Measurements from ENCODE around the gene SMYD3. TPM values are rescaled to one million over a fixed set of nuclear protein-coding genes. Genes with fewer than 3 reads are reported as not detected.

SMYD3 gene
- total RNA-seq, 4 donors from 2014 or later: 12.0 to 15.0 (median 13.2) TPM

DNA sequence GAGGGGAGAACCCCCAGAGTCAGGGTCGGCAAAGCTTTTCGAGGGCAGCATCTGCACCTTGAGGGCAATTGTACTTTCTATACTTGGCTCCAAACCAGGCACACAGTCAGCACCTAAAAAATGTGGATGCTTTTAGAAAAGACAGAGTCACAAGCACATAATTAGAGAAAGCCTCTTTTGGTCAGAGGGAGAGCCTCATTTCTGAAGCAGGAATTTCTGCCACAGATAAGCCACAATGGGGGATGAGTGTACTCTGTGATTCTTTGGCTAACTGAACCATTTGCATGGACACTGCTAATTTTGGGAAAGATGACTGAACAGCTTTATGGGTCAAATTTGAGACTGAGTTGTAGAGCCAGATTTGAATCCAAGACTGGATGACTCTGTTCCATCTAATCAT, 716.6 kb downstream of the SMYD3 start:
- H3K27ac ChIP-seq (replicated peaks in 1 of 4): no peak overlapping the region
- H3K36me3 ChIP-seq: no peaks in the 10 kb centered on the region
- 100% methylated on average over 2 of the region's 2 CpGs for WGBS
- TF ChIP-seq POLR2A (IDR thresholded peaks at IDR 0.05; ENCODE audit: low read depth) (no peak), EP300 (IDR thresholded peaks at IDR 0.05) (no peak), POLR2AphosphoS5 (IDR thresholded peaks at IDR 0.05) (no peak)
- TF ChIP-seq, protein P1, sequence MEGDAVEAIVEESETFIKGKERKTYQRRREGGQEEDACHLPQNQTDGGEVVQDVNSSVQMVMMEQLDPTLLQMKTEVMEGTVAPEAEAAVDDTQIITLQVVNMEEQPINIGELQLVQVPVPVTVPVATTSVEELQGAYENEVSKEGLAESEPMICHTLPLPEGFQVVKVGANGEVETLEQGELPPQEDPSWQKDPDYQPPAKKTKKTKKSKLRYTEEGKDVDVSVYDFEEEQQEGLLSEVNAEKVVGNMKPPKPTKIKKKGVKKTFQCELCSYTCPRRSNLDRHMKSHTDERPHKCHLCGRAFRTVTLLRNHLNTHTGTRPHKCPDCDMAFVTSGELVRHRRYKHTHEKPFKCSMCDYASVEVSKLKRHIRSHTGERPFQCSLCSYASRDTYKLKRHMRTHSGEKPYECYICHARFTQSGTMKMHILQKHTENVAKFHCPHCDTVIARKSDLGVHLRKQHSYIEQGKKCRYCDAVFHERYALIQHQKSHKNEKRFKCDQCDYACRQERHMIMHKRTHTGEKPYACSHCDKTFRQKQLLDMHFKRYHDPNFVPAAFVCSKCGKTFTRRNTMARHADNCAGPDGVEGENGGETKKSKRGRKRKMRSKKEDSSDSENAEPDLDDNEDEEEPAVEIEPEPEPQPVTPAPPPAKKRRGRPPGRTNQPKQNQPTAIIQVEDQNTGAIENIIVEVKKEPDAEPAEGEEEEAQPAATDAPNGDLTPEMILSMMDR (IDR thresholded peaks at IDR 0.05): no peak
- intact Hi-C loops (cut with DNase I): no loop called here
- DNase-seq (ENCODE audit: extremely low spot score): no peak
- no peaks in the 10 kb centered on the region for H3K4me1 ChIP-seq
- H3K9me3 ChIP-seq: no peaks in the 10 kb centered on the region
- no peaks in the 10 kb centered on the region for H3K27me3 ChIP-seq
- H3K4me3 ChIP-seq: no peak overlapping the region

DNA sequence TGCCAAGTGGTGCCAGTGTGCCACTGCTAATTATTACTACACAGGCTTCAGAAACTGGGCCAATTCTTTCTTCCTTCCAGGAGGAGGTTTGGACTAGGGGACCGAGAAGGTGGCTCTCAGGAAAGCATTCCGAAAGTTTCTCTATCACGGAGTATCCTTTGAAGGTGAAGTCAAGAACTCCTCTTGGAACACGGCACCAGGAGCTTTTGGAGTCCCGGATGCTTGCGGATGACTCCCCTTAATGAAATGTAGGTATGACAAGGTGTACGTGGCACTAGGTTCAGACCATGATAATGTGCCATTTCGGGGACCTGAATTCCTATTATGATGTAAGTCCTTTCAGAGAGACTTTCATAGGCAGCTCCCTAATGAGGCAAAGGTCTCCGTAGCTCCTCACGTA, 718.2 kb downstream of the SMYD3 start:
- TF ChIP-seq POLR2AphosphoS5 (IDR thresholded peaks at IDR 0.05): no peak
- TF ChIP-seq, protein P1 (IDR thresholded peaks at IDR 0.05): no peak
- no peak for TF ChIP-seq POLR2A (IDR thresholded peaks at IDR 0.05; ENCODE audit: low read depth)
- TF ChIP-seq EP300 (IDR thresholded peaks at IDR 0.05): no peak
- no peak for DNase-seq (ENCODE audit: extremely low spot score)
- WGBS: 99% methylated on average over 10 of the region's 10 CpGs
- H3K27ac ChIP-seq (replicated peaks in 1 of 4): no peak overlapping the region
- H3K9me3 ChIP-seq: no peaks in the 10 kb centered on the region
- H3K4me3 ChIP-seq: no peak overlapping the region
- no peaks in the 10 kb centered on the region for H3K27me3 ChIP-seq
- H3K36me3 ChIP-seq: no peaks in the 10 kb centered on the region
- H3K4me1 ChIP-seq: no peaks in the 10 kb centered on the region
- intact Hi-C loops (cut with DNase I): no loop called here

DNA sequence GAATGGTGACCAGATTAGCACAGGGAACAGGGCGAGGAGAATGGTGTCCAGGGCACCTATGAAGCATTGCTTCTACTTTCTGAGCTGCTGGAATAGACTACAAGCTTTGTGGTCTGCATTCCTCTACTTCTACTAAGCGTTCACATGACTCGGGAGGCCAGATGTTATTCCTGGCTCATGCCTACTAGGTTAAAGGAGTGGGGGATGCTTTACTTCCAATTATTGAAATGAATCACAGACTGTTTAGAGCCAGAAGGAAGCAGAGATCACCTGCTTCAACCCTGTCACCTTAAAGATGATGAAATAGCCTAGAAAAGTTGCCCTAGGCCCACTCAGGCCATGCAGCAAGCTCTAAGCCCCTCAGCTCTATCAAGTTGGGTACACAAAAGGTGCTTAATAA, 718.8 kb downstream of the SMYD3 start:
- TF ChIP-seq EP300 (IDR thresholded peaks at IDR 0.05) (no peak), POLR2A (IDR thresholded peaks at IDR 0.05; ENCODE audit: low read depth) (no peak), POLR2AphosphoS5 (IDR thresholded peaks at IDR 0.05) (no peak)
- TF ChIP-seq, protein P1 (IDR thresholded peaks at IDR 0.05): no peak
- H3K36me3 ChIP-seq: no peaks in the 10 kb centered on the region
- H3K27ac ChIP-seq (replicated peaks in 1 of 4): no peak overlapping the region
- intact Hi-C loops (cut with DNase I): no loop called here
- no peaks in the 10 kb centered on the region for H3K9me3 ChIP-seq
- H3K4me1 ChIP-seq: no peaks in the 10 kb centered on the region
- no peak overlapping the region for H3K4me3 ChIP-seq
- DNase-seq (ENCODE audit: extremely low spot score): no peak
- 62% methylated on average over 3 of the region's 3 CpGs for WGBS
- no peaks in the 10 kb centered on the region for H3K27me3 ChIP-seq

DNA sequence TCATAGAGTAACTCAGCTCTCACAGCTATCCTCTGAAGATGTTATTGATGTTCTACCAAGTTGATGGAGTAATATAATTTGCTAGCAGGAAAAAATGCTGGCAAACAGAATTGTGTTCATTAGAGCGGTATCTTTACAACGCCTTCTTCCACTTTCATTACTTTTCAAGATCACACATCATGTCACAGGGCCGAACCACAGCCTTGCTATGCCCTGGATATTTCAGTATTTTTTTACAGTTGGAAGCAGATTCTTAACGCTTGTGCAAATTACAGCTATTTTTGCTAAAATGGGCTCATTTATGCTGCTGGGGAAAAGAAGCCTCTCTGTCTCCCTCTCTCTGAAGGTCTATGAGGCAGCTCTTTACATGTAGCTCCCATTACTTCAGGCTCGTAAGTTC, 720.1 kb downstream of the SMYD3 start:
- DNase-seq (ENCODE audit: extremely low spot score): no peak

More for the DNA sequence above, 720.1 kb downstream of the SMYD3 start:
- Histone ChIP-seq H3K27ac (replicated peaks in 1 of 4) (no peak overlapping the region), H3K36me3 (no peaks in the 10 kb centered on the region), H3K4me3 (no peak overlapping the region), H3K4me1 (no peaks in the 10 kb centered on the region), H3K27me3 (no peaks in the 10 kb centered on the region), H3K9me3 (no peaks in the 10 kb centered on the region)
- TF ChIP-seq, protein P1 (IDR thresholded peaks at IDR 0.05): no peak
- TF ChIP-seq POLR2AphosphoS5 (IDR thresholded peaks at IDR 0.05) (no peak), EP300 (IDR thresholded peaks at IDR 0.05) (no peak), POLR2A (IDR thresholded peaks at IDR 0.05; ENCODE audit: low read depth) (no peak)
- 93% methylated on average over 5 of the region's 5 CpGs for WGBS
- intact Hi-C loops (cut with DNase I): no loop called here
